ENCODE measurements around the gene CYTH1. TPM values are rescaled to one million over a fixed set of nuclear protein-coding genes. Genes with fewer than 3 reads are reported as not detected.

Gene CYTH1
- total RNA-seq, 1 donor from 2014 or later = 83.5 TPM

GRCh38 chr17:78790552-78790951, 8.5 kb upstream of the CYTH1 start:
- intact Hi-C loops (cut with micrococcal nuclease) = no loop called here
- Mint-ChIP-seq H3K4me1 (ENCODE audit: low read depth) (peaks cover 15% of the 10 kb centered on the region), H3K27me3 (ENCODE audit: low read depth) (no peaks in the 10 kb centered on the region), H3K4me3 (ENCODE audit: low read depth) (no peak overlapping the region), H3K36me3 (ENCODE audit: low read depth) (peaks cover 51% of the 10 kb centered on the region), H3K9me3 (no peaks in the 10 kb centered on the region), H3K27ac (no peak overlapping the region)
- DNase-seq (ENCODE audit: low spot score) = no peak

- peaks cover 23% of the 10 kb centered on the region for H3K4me1 Mint-ChIP-seq (ENCODE audit: low read depth)
- no peaks in the 10 kb centered on the region for H3K9me3 Mint-ChIP-seq
- H3K4me3 Mint-ChIP-seq (ENCODE audit: low read depth) = no peak overlapping the region
- peak overlapping the region; percentile 6 for H3K27ac Mint-ChIP-seq
- no peak for DNase-seq (ENCODE audit: low spot score)
- intact Hi-C loops (cut with micrococcal nuclease) = no loop called here
- peaks cover 45% of the 10 kb centered on the region for H3K36me3 Mint-ChIP-seq (ENCODE audit: low read depth)
- no peaks in the 10 kb centered on the region for H3K27me3 Mint-ChIP-seq (ENCODE audit: low read depth)
Observed at GRCh38 chr17:78789663-78790181, 7.6 kb upstream of the CYTH1 start.

GRCh38 chr17:78789149-78789662, 7.1 kb upstream of the CYTH1 start:
- Mint-ChIP-seq H3K27me3 (ENCODE audit: low read depth) (no peaks in the 10 kb centered on the region), H3K27ac (no peak overlapping the region), H3K4me3 (ENCODE audit: low read depth) (no peak overlapping the region), H3K4me1 (ENCODE audit: low read depth) (peaks cover 24% of the 10 kb centered on the region), H3K36me3 (ENCODE audit: low read depth) (peaks cover 41% of the 10 kb centered on the region), H3K9me3 (no peaks in the 10 kb centered on the region)
- no peak for DNase-seq (ENCODE audit: low spot score)
- intact Hi-C loops (cut with micrococcal nuclease) = no loop called here

DNA sequence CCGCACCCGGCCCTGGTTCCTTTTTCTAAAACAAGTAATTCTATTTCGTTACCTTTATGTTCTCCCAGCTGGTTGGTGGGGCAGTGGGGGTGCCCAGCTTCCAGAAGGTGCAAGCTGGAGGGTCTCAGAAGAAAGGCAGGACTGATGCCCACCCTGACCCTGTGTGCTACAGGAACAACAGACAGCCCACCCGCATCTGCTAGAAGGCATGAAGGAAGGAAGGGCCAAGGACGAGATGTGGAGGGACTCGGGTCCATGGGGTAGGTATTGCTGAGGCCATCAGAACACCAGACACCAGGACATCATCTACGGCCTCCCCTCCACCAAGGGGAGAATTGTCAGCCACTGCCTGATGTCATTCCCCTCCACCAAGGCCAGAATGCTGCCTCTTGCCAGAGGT, 6.4 kb upstream of the CYTH1 start:
- DNase-seq (ENCODE audit: low spot score) = no peak
- H3K27me3 Mint-ChIP-seq (ENCODE audit: low read depth) = no peaks in the 10 kb centered on the region
- no peaks in the 10 kb centered on the region for H3K9me3 Mint-ChIP-seq
- peaks cover 33% of the 10 kb centered on the region for H3K36me3 Mint-ChIP-seq (ENCODE audit: low read depth)
- H3K27ac Mint-ChIP-seq = no peak overlapping the region
- intact Hi-C loops (cut with micrococcal nuclease) = no loop called here
- no peak overlapping the region for H3K4me3 Mint-ChIP-seq (ENCODE audit: low read depth)
- peaks cover 31% of the 10 kb centered on the region for H3K4me1 Mint-ChIP-seq (ENCODE audit: low read depth)

GRCh38 chr17:78787444-78787843, 5.4 kb upstream of the CYTH1 start:
- DNase-seq (ENCODE audit: low spot score) = no peak
- no peaks in the 10 kb centered on the region for H3K9me3 Mint-ChIP-seq
- H3K27ac Mint-ChIP-seq = no peak overlapping the region
- peaks cover 27% of the 10 kb centered on the region for H3K36me3 Mint-ChIP-seq (ENCODE audit: low read depth)
- no peaks in the 10 kb centered on the region for H3K27me3 Mint-ChIP-seq (ENCODE audit: low read depth)
- peaks cover 35% of the 10 kb centered on the region for H3K4me1 Mint-ChIP-seq (ENCODE audit: low read depth)
- H3K4me3 Mint-ChIP-seq (ENCODE audit: low read depth) = no peak overlapping the region
- intact Hi-C loops (cut with micrococcal nuclease) = no loop called here

GRCh38 chr17:78785663-78786057, 3.6 kb upstream of the CYTH1 start:
- no peak overlapping the region for H3K4me3 Mint-ChIP-seq (ENCODE audit: low read depth)
- no peak overlapping the region for H3K27ac Mint-ChIP-seq
- H3K4me1 Mint-ChIP-seq (ENCODE audit: low read depth) = peaks cover 34% of the 10 kb centered on the region
- no peaks in the 10 kb centered on the region for H3K27me3 Mint-ChIP-seq (ENCODE audit: low read depth)
- DNase-seq (ENCODE audit: low spot score) = no peak
- intact Hi-C loops (cut with micrococcal nuclease) = no loop called here
- H3K36me3 Mint-ChIP-seq (ENCODE audit: low read depth) = peaks cover 15% of the 10 kb centered on the region
- H3K9me3 Mint-ChIP-seq = no peaks in the 10 kb centered on the region

GRCh38 chr17:78785011-78785662, 3.1 kb upstream of the CYTH1 start:
- H3K27ac Mint-ChIP-seq = no peak overlapping the region
- H3K4me1 Mint-ChIP-seq (ENCODE audit: low read depth) = peaks cover 36% of the 10 kb centered on the region

GRCh38 chr17:78784352-78784751, 2.3 kb upstream of the CYTH1 start:
- Mint-ChIP-seq H3K27me3 (ENCODE audit: low read depth) (no peaks in the 10 kb centered on the region), H3K4me1 (ENCODE audit: low read depth) (peaks cover 39% of the 10 kb centered on the region), H3K9me3 (no peaks in the 10 kb centered on the region), H3K27ac (no peak overlapping the region), H3K4me3 (ENCODE audit: low read depth) (no peak overlapping the region), H3K36me3 (ENCODE audit: low read depth) (peaks cover 13% of the 10 kb centered on the region)
- DNase-seq (ENCODE audit: low spot score) = no peak
- intact Hi-C loops (cut with micrococcal nuclease) = no loop called here

More at GRCh38 chr17:78785011-78785662, 3.1 kb upstream of the CYTH1 start:
- H3K27me3 Mint-ChIP-seq (ENCODE audit: low read depth) = no peaks in the 10 kb centered on the region
- intact Hi-C loops (cut with micrococcal nuclease) = no loop called here
- H3K36me3 Mint-ChIP-seq (ENCODE audit: low read depth) = peaks cover 13% of the 10 kb centered on the region
- DNase-seq (ENCODE audit: low spot score) = no peak
- H3K4me3 Mint-ChIP-seq (ENCODE audit: low read depth) = no peak overlapping the region
- no peaks in the 10 kb centered on the region for H3K9me3 Mint-ChIP-seq

DNA sequence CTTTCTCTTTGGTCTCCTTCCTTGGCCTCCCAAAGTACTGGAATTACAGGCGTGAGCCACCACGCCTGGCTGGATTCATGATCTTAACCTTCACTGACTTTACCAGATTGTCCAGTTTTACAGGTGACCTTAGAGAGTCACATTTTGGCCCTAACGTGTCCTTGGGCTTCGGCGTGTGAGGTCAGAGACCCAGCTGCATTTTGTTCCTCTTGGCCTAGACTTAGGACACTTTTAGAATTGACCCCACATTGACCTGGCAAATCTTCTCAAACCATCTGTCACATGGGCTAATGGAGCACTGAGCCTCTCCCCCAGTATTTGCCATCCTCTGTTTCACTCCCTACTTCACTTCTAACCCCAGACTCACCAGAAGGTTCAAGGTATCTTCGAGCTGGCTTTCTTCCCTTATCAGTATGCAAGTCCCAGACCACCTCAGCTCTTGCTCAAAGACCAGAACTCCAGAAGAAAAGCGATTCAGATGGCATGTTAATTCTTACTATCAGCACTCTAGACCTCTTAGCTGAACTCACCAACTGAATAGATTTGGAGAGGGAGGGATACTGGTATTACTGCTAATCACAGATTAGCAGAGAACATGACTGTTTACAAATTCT, 1.7 kb upstream of the CYTH1 start:
- H3K27ac Mint-ChIP-seq = no peak overlapping the region
- intact Hi-C loops (cut with micrococcal nuclease) = no loop called here
- H3K4me1 Mint-ChIP-seq (ENCODE audit: low read depth) = peaks cover 42% of the 10 kb centered on the region
- H3K4me3 Mint-ChIP-seq (ENCODE audit: low read depth) = peak overlapping the region; percentile 77
- no peaks in the 10 kb centered on the region for H3K9me3 Mint-ChIP-seq
- peaks cover 14% of the 10 kb centered on the region for H3K36me3 Mint-ChIP-seq (ENCODE audit: low read depth)
- no peaks in the 10 kb centered on the region for H3K27me3 Mint-ChIP-seq (ENCODE audit: low read depth)
- no peak for DNase-seq (ENCODE audit: low spot score)

DNA sequence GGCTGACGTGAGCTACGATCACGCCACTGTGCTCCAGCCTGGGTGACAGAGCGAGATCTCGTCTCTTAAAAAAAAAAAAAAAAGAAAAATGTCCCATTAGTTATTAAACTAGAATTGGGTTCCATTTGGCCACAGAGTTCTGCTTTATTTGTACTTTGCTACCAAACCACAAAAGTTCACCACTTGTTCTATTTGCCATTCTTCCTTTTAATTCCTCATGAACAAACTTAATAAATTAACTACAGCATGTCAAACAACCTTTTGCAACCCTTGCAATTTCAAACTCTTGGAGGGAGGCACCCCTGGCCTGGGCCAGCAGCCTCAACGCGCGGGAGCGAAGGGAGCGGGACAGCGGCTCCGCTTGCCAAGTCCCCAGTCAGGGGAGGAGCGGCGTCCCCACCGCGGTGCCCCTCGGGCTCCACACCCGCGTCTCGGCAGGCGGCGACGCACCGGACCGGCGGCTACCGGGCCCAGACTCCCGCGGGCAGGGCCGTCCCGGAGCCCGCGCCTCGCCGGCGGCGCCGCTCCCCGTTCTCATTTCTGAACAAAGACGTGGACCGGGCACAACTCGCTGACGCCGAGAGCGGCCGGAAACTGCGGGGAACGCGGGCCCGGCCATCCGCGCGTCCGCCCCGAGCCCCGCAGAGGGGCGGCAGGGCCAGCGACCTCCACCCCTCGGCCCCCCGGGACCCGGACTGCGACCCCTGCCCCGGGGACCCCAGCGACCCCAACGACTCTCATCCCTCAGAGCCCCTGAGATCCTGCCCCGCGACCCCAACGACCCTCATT, 775 bp downstream of the CYTH1 start:
- intact Hi-C loops (cut with micrococcal nuclease) = loop anchor here (2.0 kb wide), 2 partner anchors 32 to 60 kb away; partner anchors contain the start of gene USP36
- Mint-ChIP-seq H3K27me3 (ENCODE audit: low read depth) (no peaks in the 10 kb centered on the region), H3K27ac (peak overlapping the region; percentile 96), H3K9me3 (no peaks in the 10 kb centered on the region), H3K36me3 (ENCODE audit: low read depth) (peaks cover 8% of the 10 kb centered on the region), H3K4me1 (ENCODE audit: low read depth) (peaks cover 46% of the 10 kb centered on the region), H3K4me3 (ENCODE audit: low read depth) (peak overlapping the region; percentile 86)
- peak; percentile 46 for DNase-seq (ENCODE audit: low spot score)

DNA sequence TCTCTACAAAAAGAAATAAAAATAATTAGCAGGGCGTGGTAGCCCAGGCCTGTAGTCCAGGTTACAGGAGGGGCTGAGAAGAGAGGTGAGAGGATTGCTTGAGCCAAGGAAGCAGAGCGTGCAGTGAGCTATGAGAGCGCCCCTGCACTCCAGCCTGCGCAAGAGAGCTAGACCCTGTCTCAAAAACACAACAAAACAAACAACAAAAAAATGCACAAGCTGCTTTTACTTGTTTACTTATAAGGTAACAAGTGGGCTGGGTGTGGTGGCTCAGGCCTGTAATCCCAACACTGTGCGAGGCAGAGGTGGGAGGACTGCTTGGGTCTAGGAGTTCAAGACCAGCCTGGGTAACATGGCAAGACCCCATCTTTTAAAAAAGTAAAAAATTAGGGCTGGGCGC, 1.7 kb downstream of the CYTH1 start:
- DNase-seq (ENCODE audit: low spot score) = no peak
- peaks cover 47% of the 10 kb centered on the region for H3K4me1 Mint-ChIP-seq (ENCODE audit: low read depth)
- H3K27me3 Mint-ChIP-seq (ENCODE audit: low read depth) = no peaks in the 10 kb centered on the region
- H3K27ac Mint-ChIP-seq = peak overlapping the region; percentile 96
- H3K36me3 Mint-ChIP-seq (ENCODE audit: low read depth) = peaks cover 13% of the 10 kb centered on the region
- intact Hi-C loops (cut with micrococcal nuclease) = loop anchor here (2.0 kb wide), 2 partner anchors 32 to 60 kb away; partner anchors contain the start of gene USP36
- H3K9me3 Mint-ChIP-seq = no peaks in the 10 kb centered on the region
- peak overlapping the region; percentile 86 for H3K4me3 Mint-ChIP-seq (ENCODE audit: low read depth)

DNA sequence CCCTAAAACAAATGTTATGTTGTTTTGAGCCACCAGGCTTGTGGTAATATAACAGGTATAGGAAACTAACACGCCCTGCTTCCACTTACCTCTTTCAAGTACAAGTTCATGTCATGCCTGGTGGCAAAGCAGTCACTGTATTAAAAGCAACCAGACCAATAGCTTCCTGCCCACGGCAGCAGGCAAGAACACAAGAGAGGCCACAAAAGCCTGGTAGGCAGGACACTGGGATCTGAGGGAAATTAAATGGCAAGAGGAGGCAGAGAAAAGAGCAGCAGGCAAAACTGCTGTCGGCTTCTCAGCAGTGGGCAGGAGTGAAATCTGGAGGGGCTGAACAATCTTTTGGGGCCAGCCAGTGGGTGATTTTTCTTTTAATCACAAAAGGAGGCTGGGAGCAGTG, 2.2 kb downstream of the CYTH1 start:
- peaks cover 45% of the 10 kb centered on the region for H3K4me1 Mint-ChIP-seq (ENCODE audit: low read depth)
- no peaks in the 10 kb centered on the region for H3K27me3 Mint-ChIP-seq (ENCODE audit: low read depth)
- H3K36me3 Mint-ChIP-seq (ENCODE audit: low read depth) = peaks cover 13% of the 10 kb centered on the region
- intact Hi-C loops (cut with micrococcal nuclease) = loop anchor here (2.0 to 5.0 kb wide), 6 partner anchors 31 to 423 kb away; partner anchors contain the start of gene USP36
- peak overlapping the region; percentile 86 for H3K4me3 Mint-ChIP-seq (ENCODE audit: low read depth)
- H3K27ac Mint-ChIP-seq = peak overlapping the region; percentile 96
- DNase-seq (ENCODE audit: low spot score) = peak; percentile 71
- H3K9me3 Mint-ChIP-seq = no peaks in the 10 kb centered on the region

Data from activated T-helper 2 cell treated with anti-CD3 and anti-CD28 coated beads, Interferon-gamma antibody, Interleukin-2, Interleukin-4, amounts not matched to agents 10 μg/mL and 5 μg/mL and 100 μg/mL, durations not matched to agents 14 hours and 24 hours and 36 hours (primary cell).